GM04504 (cell line): Measurements from ENCODE around the gene FGF9.

Experiments used
- DNase-seq: peaks from one replicate; pipeline ENCODE4 v3.0.0-alpha.2; 2012; ENCODE audit warnings: low read depth

Gene FGF9

DNA sequence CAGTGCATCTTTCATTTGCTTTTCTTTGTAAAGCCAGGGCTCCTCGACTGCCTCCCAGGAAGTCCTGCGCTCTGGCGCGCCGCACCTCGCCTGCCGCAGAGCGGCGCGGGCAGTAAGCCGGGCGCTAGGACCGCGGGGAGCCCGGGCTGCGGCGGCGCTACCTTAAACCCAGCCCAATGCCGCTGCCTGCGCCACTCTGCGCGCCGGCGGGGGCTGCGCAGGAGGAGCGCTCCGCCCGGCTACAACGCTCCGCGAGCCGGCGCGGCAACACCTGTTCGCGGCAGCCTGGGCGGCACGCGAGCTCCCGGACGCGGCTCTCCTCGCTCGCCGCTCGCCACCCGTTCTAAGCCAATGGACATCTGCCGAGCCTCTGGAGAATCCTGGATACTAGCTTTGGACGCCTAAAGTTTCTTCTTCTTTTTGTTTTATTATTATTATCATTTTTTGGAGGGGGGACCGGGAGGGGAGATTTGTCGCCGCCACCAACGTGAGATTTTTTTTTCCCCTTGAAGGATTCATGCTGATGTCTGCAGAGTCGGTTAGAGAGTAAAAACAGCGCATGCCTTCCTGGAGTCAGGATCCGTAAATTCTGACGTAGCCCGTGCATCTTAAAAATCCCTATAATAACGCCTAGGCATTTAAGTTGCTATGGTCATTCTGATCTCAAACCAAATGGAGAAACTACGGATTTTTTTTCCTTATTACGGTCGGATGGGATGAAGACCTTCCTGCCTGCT lies at the start of gene FGF9:
FGF9 (plus strand) TSS at position 191 of the 737 bp plus-strand sequence. CDS start 840 bp downstream, outside the sequence.
- no peak for DNase-seq

DNA sequence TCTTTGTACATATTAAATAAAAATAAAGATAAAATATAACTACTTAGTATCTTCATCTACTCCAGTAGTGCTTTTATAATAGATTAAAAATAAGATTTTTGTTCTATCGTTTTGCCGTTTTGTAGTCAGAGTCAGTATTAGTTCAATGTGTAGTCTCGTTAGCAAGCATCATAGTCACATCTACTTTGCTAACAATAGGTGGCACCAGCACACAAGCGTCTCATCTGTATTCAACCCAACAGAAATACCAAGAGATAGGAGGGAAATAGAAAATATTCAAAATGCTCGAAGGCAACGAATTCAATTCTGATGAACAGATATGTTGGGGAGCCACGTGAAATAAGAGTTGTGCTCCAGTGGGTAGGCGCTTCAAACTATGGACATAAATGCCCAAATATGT lies 45.5 kb upstream of the FGF9 start:
- DNase-seq: peak; percentile 11

GRCh38 chr13:21632196-21632595 lies 38.7 kb upstream of the FGF9 start:
- no peak for DNase-seq

- DNase-seq: no peak
Measured at GRCh38 chr13:21636656-21637055, 34.2 kb upstream of the FGF9 start.

DNA sequence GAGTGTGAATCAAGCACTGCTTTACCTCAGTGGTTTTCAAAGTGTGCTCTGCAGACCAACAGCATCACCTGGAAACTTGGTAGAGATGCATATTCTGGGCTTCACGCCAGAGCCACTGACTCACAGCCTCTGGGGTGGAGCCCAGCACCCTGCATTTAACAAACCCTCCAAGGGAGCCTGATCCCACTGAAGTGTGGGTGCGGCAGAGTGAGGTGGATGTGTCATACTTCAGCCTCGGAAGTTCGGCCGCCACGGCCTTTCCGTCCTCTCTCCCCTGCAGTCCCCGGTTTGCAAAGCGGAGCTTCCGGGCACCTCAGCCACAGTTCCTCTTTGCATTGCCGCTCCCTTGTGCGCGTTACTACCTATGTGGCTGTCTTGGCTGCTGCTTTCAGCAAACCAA lies 33.6 kb upstream of the FGF9 start:
- DNase-seq: no peak

- DNase-seq: peak; percentile 10
Measured at GRCh38 chr13:21638319-21639282, 32.3 kb upstream of the FGF9 start.

- DNase-seq: no peak
Measured at GRCh38 chr13:21639561-21639960, 31.3 kb upstream of the FGF9 start.

DNA sequence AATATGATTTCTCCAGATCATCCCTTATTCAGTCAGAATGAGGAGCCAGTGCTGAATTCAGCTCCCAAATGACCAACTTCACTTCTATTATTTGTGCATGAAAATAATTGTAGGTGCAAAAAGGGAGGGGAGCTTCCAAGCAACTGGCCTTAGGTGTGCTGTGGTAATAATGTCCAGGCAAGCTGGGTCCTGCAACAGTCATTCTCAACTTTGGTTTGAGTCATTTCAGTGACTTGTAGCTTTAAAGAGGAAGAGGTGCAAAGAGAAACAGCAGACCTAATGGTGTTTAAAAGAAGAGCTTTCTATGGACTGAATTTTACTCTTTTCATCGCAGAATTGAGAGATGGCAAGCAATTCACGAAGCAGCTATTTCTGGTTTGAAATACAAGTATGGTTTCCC lies 29.2 kb upstream of the FGF9 start:
- DNase-seq: no peak

- no peak for DNase-seq
Measured at GRCh38 chr13:21657538-21657937, 13.3 kb upstream of the FGF9 start.

- DNase-seq: no peak
Measured at GRCh38 chr13:21659087-21659486, 11.8 kb upstream of the FGF9 start.

DNA sequence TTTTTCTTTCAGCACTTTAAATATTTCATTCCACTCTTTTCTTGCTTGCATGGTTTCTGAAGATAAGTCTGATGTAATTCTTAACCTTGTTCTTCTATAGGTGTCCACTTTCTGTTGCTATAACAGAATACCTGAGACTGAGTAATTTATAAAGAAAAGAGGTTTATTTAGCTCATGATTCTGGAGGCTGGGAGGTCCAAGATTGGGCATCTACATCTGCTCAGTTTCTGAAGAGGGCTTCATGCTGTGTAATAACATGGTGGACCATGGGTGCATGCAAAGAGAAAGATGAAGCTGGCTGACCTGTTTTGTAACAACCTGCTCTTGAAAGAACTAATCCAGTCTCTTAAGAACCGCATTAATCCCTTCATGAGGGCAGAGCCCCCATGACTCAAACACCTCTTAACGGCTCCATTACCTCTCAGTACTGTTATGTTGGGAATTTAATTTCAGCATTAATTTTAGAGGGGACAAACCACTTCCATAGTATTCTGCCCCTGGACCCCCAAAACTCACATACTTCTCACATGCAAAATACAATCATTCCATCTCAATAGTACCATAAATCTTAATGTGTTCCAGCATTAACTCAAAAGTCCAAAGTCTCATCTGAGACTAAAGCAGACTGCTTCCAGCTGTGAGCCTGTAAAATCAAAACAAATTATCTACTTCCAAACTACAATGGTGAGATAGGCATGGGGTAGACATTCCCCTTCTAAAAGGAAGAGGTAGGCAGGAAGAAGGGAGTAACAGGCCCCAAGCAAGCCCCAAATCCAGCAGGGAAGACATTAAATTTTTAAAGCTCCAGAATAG lies 9.6 kb upstream of the FGF9 start:
- no peak for DNase-seq

- DNase-seq: no peak
Measured at GRCh38 chr13:21663197-21663596, 7.7 kb upstream of the FGF9 start.

DNA sequence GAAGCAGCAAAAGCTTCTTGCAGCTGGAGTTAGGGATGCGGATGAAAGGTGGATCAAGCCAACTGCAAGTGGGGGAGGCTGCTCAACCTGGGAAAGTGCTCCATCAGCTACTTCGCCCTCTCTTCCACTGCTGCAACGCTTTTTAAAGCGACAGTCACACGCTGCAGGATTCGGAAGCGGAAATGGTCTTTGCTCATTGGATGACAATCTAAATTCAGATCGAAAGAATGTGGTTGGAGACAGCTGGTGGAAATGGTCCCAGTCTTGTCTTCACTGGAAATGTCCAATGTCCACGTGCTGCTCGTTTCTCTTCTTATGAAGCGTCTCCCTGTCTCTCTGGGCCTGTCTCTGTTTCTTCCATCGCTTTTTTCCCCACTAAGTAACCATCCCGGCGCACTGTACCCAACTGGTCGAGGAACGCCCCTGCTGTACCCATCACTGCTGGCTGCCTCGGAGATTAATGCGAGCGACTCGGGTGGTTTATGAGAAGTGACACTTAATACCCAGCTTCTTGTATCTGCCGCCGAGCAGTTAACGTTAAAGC lies 2.1 kb upstream of the FGF9 start:
- DNase-seq: no peak

DNA sequence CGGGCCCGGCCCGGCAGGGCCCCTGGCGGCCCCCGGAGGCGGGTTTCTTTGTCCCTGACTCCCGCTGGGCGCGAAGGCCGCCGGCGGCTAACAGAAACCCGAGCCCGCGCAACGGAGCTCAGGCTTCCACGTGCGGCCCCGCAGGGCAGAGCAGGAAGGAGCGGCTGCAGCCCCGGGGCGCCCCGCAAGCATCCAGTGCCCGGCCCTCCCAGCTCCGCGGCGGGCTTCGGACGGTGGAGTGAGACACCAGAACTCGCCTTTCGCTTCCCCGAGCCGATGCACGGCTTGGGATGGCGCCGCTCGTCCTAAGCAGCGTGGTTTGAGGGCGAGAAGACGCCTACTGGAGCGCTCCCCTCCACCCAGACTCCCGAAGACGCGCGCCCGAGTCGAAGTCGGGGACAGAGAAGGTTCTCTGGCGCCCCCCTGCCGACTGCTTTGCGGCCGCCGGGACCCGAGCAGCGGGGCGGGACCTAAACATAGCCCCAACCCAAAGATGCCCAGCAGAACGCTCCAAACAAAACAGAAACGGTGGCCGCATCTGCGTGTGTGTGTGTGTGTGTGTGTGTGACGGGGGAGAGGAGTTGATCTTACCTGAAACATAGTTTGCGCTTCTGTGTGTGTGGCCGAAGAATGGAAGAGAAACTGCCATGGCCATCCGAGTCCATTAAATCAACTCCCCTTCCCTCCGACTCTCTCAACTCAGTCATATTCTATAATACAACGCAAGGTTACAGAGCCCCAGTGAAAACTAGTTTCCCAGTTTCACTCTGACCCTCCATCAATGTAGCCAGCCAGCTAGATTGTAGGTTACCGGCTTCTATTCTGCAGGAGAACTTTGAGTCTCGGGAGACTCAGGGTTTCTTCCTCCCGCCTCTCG lies 629 bp upstream of the FGF9 start:
- DNase-seq: no peak

DNA sequence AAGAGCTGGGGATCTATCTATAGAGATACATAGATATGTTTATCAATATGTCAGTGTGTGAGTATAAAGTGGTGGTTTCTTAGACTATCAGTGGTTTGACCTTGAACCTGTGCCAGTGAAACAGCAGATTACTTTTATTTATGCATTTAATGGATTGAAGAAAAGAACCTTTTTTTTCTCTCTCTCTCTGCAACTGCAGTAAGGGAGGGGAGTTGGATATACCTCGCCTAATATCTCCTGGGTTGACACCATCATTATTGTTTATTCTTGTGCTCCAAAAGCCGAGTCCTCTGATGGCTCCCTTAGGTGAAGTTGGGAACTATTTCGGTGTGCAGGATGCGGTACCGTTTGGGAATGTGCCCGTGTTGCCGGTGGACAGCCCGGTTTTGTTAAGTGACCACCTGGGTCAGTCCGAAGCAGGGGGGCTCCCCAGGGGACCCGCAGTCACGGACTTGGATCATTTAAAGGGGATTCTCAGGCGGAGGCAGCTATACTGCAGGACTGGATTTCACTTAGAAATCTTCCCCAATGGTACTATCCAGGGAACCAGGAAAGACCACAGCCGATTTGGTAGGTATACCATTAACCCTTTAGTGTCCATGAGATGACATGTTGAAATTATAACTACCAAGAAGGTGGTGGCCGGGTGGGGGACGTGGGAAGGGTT lies 880 bp downstream of the FGF9 start:
- no peak for DNase-seq

GRCh38 chr13:21672287-21672680 lies 1.4 kb downstream of the FGF9 start:
- no peak for DNase-seq

- no peak for DNase-seq
Measured at GRCh38 chr13:21672796-21673538, 2.1 kb downstream of the FGF9 start.

DNA sequence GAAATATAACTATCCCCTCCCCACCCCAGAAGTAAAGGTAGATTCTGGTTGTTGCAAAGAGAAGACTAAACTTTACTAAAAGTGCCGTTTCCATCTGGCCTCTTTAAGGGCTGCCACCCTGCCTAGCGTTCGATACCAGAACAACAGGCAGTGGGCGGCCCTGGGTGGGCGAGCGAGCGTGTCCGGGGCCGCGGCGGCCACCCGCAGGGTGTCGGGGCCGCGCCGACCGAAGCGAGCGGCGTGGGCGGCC lies 2.6 kb downstream of the FGF9 start:
- DNase-seq: no peak

- no peak for DNase-seq
Measured at GRCh38 chr13:21673789-21674489, 3.1 kb downstream of the FGF9 start.
